ENCODE data around the gene GGCX. TPM values are rescaled to one million over a fixed set of nuclear protein-coding genes. Genes with fewer than 3 reads are reported as not detected.

GGCX gene
- total RNA-seq, 1 donor from 2014 or later = 23.1 TPM

- H3K27me3 Mint-ChIP-seq = no peaks in the 10 kb centered on the region
- H3K4me3 Mint-ChIP-seq = no peak overlapping the region
- no peak overlapping the region for H3K27ac Mint-ChIP-seq
- no peaks in the 10 kb centered on the region for H3K4me1 Mint-ChIP-seq
- no peaks in the 10 kb centered on the region for H3K9me3 Mint-ChIP-seq
- DNase-seq = no peak
- intact Hi-C loops (cut with micrococcal nuclease) = no loop called here
- H3K36me3 Mint-ChIP-seq (ENCODE audit: low read depth) = no peaks in the 10 kb centered on the region
These were observed 64.9 kb downstream of the GGCX start for GRCh38 chr2:85496436-85496835.

Other genes starting within 250 kb of the GGCX start
- gene TGOLN2, start 233.5 kb downstream of the GGCX start, total RNA-seq = 89.6 and 94.1 TPM in 2 replicates
- 21.0 and 25.0 TPM in 2 replicates for gene RETSAT, start 207.0 kb downstream of the GGCX start, total RNA-seq
- gene ELMOD3, start 206.7 kb downstream of the GGCX start, total RNA-seq = 16.7 and 18.2 TPM in 2 replicates
- 51.6 and 63.6 TPM in 2 replicates for gene CAPG, start 151.1 kb downstream of the GGCX start, total RNA-seq
- 0.69 and 0.96 TPM in 2 replicates for gene SH2D6, start 142.8 kb downstream of the GGCX start, total RNA-seq
- gene MAT2A, start 22.3 kb downstream of the GGCX start, total RNA-seq = 481 and 492 TPM in 2 replicates
- gene VAMP8, start 16.1 kb upstream of the GGCX start, total RNA-seq = 90.9 and 91.3 TPM in 2 replicates
- gene VAMP5, start 22.9 kb upstream of the GGCX start, total RNA-seq = 33.1 and 37.9 TPM in 2 replicates
- gene RNF181, start 34.3 kb upstream of the GGCX start, total RNA-seq = 111 and 116 TPM in 2 replicates
- 6.2 and 6.5 TPM in 2 replicates for gene TMEM150A, start 41.2 kb upstream of the GGCX start, total RNA-seq
- 36.6 and 36.9 TPM in 2 replicates for gene C2orf68, start 50.6 kb upstream of the GGCX start, total RNA-seq
- gene USP39, start 54.7 kb upstream of the GGCX start, total RNA-seq = 94.0 and 102 TPM in 2 replicates
- gene SFTPB, start 106.7 kb upstream of the GGCX start, total RNA-seq = not detected in 2 replicates
- gene GNLY, start 132.9 kb upstream of the GGCX start, total RNA-seq = 54.1 and 58.5 TPM in 2 replicates
- gene ATOH8, start 192.5 kb upstream of the GGCX start, total RNA-seq = 0.19 TPM in 1 of 2 replicates, not detected in the other

All from activated CD4-positive, alpha-beta T cell treated with anti-CD3 and anti-CD28 coated beads, Interleukin-2, amount 10 ng/mL, durations not matched to agents 24 days and 14 days (primary cell).